HCT116 (cell line): ENCODE results near the gene AARS2. TPM values are rescaled to one million over a fixed set of nuclear protein-coding genes. Genes with fewer than 3 reads are reported as not detected.
"Not testable (repeated sequence)": the region's sequence is repeated elsewhere in the genome, so short reads cannot be mapped to it uniquely, and the experiment has no call there.

Source experiments
- ATAC-seq: fragments of 200-7000 bp; cut with Tn5 transposase; 2 replicates; pipeline ENCODE4 v1.9.1; 2020; ENCODE audit warnings: mild to moderate bottlenecking, moderate library complexity
- BruUV-seq: library from RNA; stranded (reverse); fragments of 400-500 nt; replicated peaks from 2 replicates; lab custom pipeline; 2021; lab: Mats Ljungman, UMichigan
- CTCF ChIA-PET: fragments of 300-600 bp; sonication (Branson Sonifier 250); formaldehyde crosslinking; loops from one replicate; lab custom pipeline; 2021; ENCODE audit warnings: antibody characterized with exemption; lab: Charles Lee
- POLR2A ChIA-PET: fragments of 300-600, 350-600 bp; sonication (Branson Sonifier 250); formaldehyde crosslinking; loops from one replicate; lab custom pipeline; 2021; ENCODE audit warnings: antibody characterized with exemption; lab: Charles Lee
- RAD21 ChIA-PET, 2 experiments: fragments of 300-600 bp; sonication (Branson Sonifier 250); formaldehyde crosslinking; loops; one replicate each; lab custom pipeline; 2023; ENCODE audit warnings: low total read pairs in 2 of 2; ENCODE audit not compliant: uncharacterized antibody in 2 of 2, unreplicated experiment in 2 of 2, low non-redundant PET in 1 of 2; lab: Charles Lee
- DNase-seq: peaks from one replicate; pipeline ENCODE4 v3.0.0-alpha.2; 2010; ENCODE audit warnings: low read depth, low spot score
- H2AFZ ChIP-seq: fragments of 200-600 bp; shearing (Covaris generic), sonication (generic); 2 replicates; pipeline ENCODE4 v1.6.1; 2017; ENCODE audit warnings: low read depth, mixed run types, mixed read lengths, antibody characterized with exemption, low read length; ENCODE audit not compliant: poor library complexity, severe bottlenecking
- H3K27ac ChIP-seq: 2 replicates; pipeline ENCODE4 v1.5.1; 2012; ENCODE audit warnings: low read depth, low read length
- H3K27me3 ChIP-seq: fragments of 200-600 bp; sonication (generic); 2 replicates; pipeline ENCODE4 v1.6.1; 2016; ENCODE audit warnings: mixed run types, low read length, mixed read lengths; ENCODE audit not compliant: insufficient read depth
- H3K36me3 ChIP-seq, 2 experiments: fragments of 200-500 bp in 1 of 2; fragments of 200-600 bp in 1 of 2; sonication (Bioruptor generic) in 1 of 2; sonication (generic) in 1 of 2; 2 replicates each; pipeline versions ENCODE4 v1.5.1 to v1.6.1; 2014 to 2016; ENCODE audit warnings: low read length in 2 of 2, inconsistent platforms in 1 of 2, mixed read lengths in 1 of 2, mixed run types in 1 of 2; ENCODE audit not compliant: insufficient read depth in 2 of 2, control insufficient read depth in 1 of 2
- H3K4me1 ChIP-seq, 2 experiments: fragments of 200-600 bp in 1 of 2; sonication (generic) in 1 of 2; 2 replicates each; pipeline versions ENCODE4 v1.5.1 to v1.6.1; 2012 to 2017; ENCODE audit warnings: low read length in 2 of 2, inconsistent platforms in 1 of 2, mild to moderate bottlenecking in 1 of 2, mixed read lengths in 1 of 2, mixed run types in 1 of 2, moderate library complexity in 1 of 2; ENCODE audit not compliant: insufficient read depth in 2 of 2, control insufficient read depth in 1 of 2
- H3K4me2 ChIP-seq: fragments of 200-600 bp; sonication (generic); 2 replicates; pipeline ENCODE4 v1.6.1; 2017; ENCODE audit warnings: mixed run types, low read length, mixed read lengths
- H3K4me3 ChIP-seq, 2 experiments: fragments of 200-600 bp in 1 of 2; sonication (generic) in 1 of 2; replicated peaks in 1 of 2; 2 replicates each; pipeline ENCODE4 v1.5.1; 2011 to 2016; ENCODE audit warnings: low read length in 2 of 2, control low read depth in 1 of 2, low read depth in 1 of 2, mild to moderate bottlenecking in 1 of 2, mixed read lengths in 1 of 2, mixed run types in 1 of 2
- H3K79me2 ChIP-seq: fragments of 200-600 bp; sonication (generic); 2 replicates; pipeline ENCODE4 v1.6.1; 2017; ENCODE audit warnings: mild to moderate bottlenecking, mixed run types, low read length, moderate library complexity, mixed read lengths; ENCODE audit not compliant: insufficient read depth
- H3K9ac ChIP-seq: fragments of 200-600 bp; sonication (generic); 2 replicates; pipeline ENCODE4 v1.6.1; 2016; ENCODE audit warnings: low read length, mixed read lengths
- H3K9me2 ChIP-seq: fragments of 200-600 bp; sonication (generic), shearing (Covaris generic); 2 replicates; pipeline ENCODE4 v1.6.1; 2017; ENCODE audit warnings: mixed run types, mild to moderate bottlenecking, moderate library complexity; ENCODE audit not compliant: insufficient read depth
- H3K9me3 ChIP-seq, 2 experiments: fragments of 200-500 bp in 1 of 2; fragments of 200-600 bp in 1 of 2; sonication (Bioruptor generic) in 1 of 2; sonication (generic) in 1 of 2; 2 replicates each; pipeline ENCODE4 v1.6.1; 2014 to 2017; ENCODE audit warnings: low read length in 2 of 2, mixed read lengths in 2 of 2, inconsistent platforms in 1 of 2, low read depth in 1 of 2, mild to moderate bottlenecking in 1 of 2, mixed run types in 1 of 2, moderate library complexity in 1 of 2; ENCODE audit not compliant: control insufficient read depth in 1 of 2, insufficient read depth in 1 of 2
- H4K20me1 ChIP-seq: fragments of 200-600 bp; sonication (generic), shearing (Covaris generic); 2 replicates; pipeline ENCODE4 v1.6.1; 2017; ENCODE audit warnings: mixed run types, mild to moderate bottlenecking, moderate library complexity; ENCODE audit not compliant: insufficient read depth
- CEBPB ChIP-seq: IDR thresholded peaks from 2 replicates; pipeline ENCODE4 v1.6.1; 2012; ENCODE audit warnings: low read depth
- CTCF ChIP-seq, 3 experiments: fragments of 200-600 bp in 1 of 3; sonication (generic) in 1 of 3; IDR thresholded peaks in 2 of 3; conservative IDR thresholded peaks in 1 of 3; 2 replicates each; pipeline ENCODE4 v1.5.1; 2012 to 2017; ENCODE audit warnings: low read depth in 2 of 3, low read length in 2 of 3, antibody characterized with exemption in 1 of 3, borderline replicate concordance in 1 of 3, control low read depth in 1 of 3, mild to moderate bottlenecking in 1 of 3, mixed read lengths in 1 of 3, mixed run types in 1 of 3, moderate library complexity in 1 of 3; ENCODE audit not compliant: insufficient read depth in 1 of 3
- ELF1 ChIP-seq: IDR thresholded peaks from 2 replicates; pipeline ENCODE4 v1.6.1; 2012; ENCODE audit warnings: low read depth, borderline replicate concordance
- EZH2 ChIP-seq: fragments of 200-600 bp; sonication (generic); IDR thresholded peaks from 2 replicates; pipeline ENCODE4 v1.6.1; 2017; ENCODE audit warnings: antibody characterized with exemption, mixed run types
- EZH2phosphoT487 ChIP-seq: fragments of 200-600 bp; IDR thresholded peaks from 2 replicates; pipeline ENCODE4 v1.6.1; 2018; ENCODE audit warnings: antibody characterized with exemption, borderline replicate concordance
- JUND ChIP-seq: IDR thresholded peaks from 2 replicates; pipeline ENCODE4 v1.6.1; 2012
- MAX ChIP-seq: IDR thresholded peaks from 2 replicates; pipeline ENCODE4 v1.6.1; 2012
- POLR2A ChIP-seq: IDR thresholded peaks from 2 replicates; pipeline ENCODE4 v1.7.0; 2011; ENCODE audit warnings: borderline replicate concordance; ENCODE audit not compliant: insufficient read depth, insufficient read length; ENCODE audit errors: extremely low read depth
- SIN3A ChIP-seq: IDR thresholded peaks from 2 replicates; pipeline ENCODE4 v1.6.1; 2012; ENCODE audit warnings: low read depth
- SP1 ChIP-seq: IDR thresholded peaks from 2 replicates; pipeline ENCODE4 v1.6.1; 2012; ENCODE audit warnings: low read depth
- SRF ChIP-seq: IDR thresholded peaks from 2 replicates; pipeline ENCODE4 v1.6.1; 2012; ENCODE audit warnings: low read depth
- YY1 ChIP-seq: IDR thresholded peaks from 2 replicates; pipeline ENCODE4 v1.6.1; 2011; ENCODE audit warnings: low read length, low read depth, moderate library complexity, mild to moderate bottlenecking; ENCODE audit not compliant: insufficient replicate concordance; ENCODE audit errors: extremely low read depth
- ZNF274 ChIP-seq: fragments of 200-500 bp; sonication (Bioruptor generic); IDR thresholded peaks from 2 replicates; pipeline ENCODE4 v1.6.1; 2014; ENCODE audit warnings: mild to moderate bottlenecking, low read depth, low read length, inconsistent platforms
- intact Hi-C: fragments of 100-400 bp; cut with micrococcal nuclease; formaldehyde crosslinking; loops from 2 replicates; pipeline ENCODE4 v1.10.0; 2022
- total RNA-seq: library from RNA; stranded (reverse); gene quantifications from one replicate; pipeline ENCODE4 v1.2.1, GENCODE V29; 2021; ENCODE audit not compliant: unreplicated experiment
- TF ChIP-seq, protein P1 (sequence below): IDR thresholded peaks from 2 replicates; pipeline ENCODE4 v1.6.1; 2012; ENCODE audit warnings: low read depth

Gene AARS2
- total RNA-seq, 1 experiment from 2014 or later, result 14.9 TPM

GRCh38 chr6:44332585-44332984 is 19.4 kb upstream of the AARS2 start (continued):
- TF ChIP-seq, protein P1, sequence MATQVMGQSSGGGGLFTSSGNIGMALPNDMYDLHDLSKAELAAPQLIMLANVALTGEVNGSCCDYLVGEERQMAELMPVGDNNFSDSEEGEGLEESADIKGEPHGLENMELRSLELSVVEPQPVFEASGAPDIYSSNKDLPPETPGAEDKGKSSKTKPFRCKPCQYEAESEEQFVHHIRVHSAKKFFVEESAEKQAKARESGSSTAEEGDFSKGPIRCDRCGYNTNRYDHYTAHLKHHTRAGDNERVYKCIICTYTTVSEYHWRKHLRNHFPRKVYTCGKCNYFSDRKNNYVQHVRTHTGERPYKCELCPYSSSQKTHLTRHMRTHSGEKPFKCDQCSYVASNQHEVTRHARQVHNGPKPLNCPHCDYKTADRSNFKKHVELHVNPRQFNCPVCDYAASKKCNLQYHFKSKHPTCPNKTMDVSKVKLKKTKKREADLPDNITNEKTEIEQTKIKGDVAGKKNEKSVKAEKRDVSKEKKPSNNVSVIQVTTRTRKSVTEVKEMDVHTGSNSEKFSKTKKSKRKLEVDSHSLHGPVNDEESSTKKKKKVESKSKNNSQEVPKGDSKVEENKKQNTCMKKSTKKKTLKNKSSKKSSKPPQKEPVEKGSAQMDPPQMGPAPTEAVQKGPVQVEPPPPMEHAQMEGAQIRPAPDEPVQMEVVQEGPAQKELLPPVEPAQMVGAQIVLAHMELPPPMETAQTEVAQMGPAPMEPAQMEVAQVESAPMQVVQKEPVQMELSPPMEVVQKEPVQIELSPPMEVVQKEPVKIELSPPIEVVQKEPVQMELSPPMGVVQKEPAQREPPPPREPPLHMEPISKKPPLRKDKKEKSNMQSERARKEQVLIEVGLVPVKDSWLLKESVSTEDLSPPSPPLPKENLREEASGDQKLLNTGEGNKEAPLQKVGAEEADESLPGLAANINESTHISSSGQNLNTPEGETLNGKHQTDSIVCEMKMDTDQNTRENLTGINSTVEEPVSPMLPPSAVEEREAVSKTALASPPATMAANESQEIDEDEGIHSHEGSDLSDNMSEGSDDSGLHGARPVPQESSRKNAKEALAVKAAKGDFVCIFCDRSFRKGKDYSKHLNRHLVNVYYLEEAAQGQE, result no peak
- TF ChIP-seq SRF, result no peak
- no peak for TF ChIP-seq JUND
- TF ChIP-seq POLR2A, result no peak
- TF ChIP-seq, all 23 proteins: peak for 0

DNA sequence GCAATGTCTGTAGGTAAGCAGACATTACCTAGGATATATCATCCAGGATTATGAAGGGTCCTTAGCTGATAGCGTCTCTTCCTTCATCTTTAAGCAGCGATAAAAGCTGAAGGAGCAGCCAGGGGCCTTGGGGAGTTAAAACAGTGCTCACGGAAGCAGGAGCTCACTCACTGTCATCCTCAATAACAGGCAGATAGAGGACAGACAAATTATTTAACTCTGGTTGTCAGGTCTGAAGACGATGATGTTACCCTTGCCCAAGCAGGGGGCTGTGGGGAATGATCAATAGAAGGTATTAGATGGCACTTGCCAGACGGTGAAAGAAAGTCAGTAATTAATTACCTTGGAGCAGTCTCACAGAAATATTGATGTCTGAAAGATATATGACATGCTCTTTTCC is 16.7 kb upstream of the AARS2 start:
- intact Hi-C loops, result no loop called here
- H3K79me2 ChIP-seq, result no peaks in the 10 kb centered on the region
- no peak overlapping the region for H3K4me2 ChIP-seq
- peaks cover 10% of the 10 kb centered on the region; the same call in 1 of the 2 replicates for H3K27me3 ChIP-seq
- RAD21 ChIA-PET, result no interaction called here
- H3K9me2 ChIP-seq, result no peaks in the 10 kb centered on the region
- no peaks in the 10 kb centered on the region for H3K4me1 ChIP-seq
- no TSS peak for BruUV-seq
- no peaks in the 10 kb centered on the region for H4K20me1 ChIP-seq
- H3K27ac ChIP-seq, result no peak overlapping the region
- ATAC-seq, result no peak
- no peaks in the 10 kb centered on the region for H3K9me3 ChIP-seq
- no peak for TF ChIP-seq MAX
- no peak for TF ChIP-seq EZH2
- TF ChIP-seq CEBPB, result no peak
- no peak for TF ChIP-seq CTCF (IDR thresholded peaks at IDR 0.05 in 2 of 3, conservative IDR thresholded peaks at IDR 0.05 in 1 of 3; ENCODE audit: borderline replicate concordance in 1 of 3, insufficient read depth in 1 of 3, low read depth in 2 of 3, low read length in 2 of 3)
- TF ChIP-seq YY1, result no peak
- no peak for TF ChIP-seq ZNF274
- no peak for TF ChIP-seq ELF1
- no peak for TF ChIP-seq SP1
- TF ChIP-seq SIN3A, result no peak
- TF ChIP-seq EZH2phosphoT487, result no peak
- no peak overlapping the region for H2AFZ ChIP-seq
- no peak overlapping the region for H3K9ac ChIP-seq
- CTCF ChIA-PET, result no interaction called here
- POLR2A ChIA-PET, result no interaction called here
- no peak for DNase-seq
- H3K4me3 ChIP-seq, result no peak overlapping the region
- H3K36me3 ChIP-seq, result no peaks in the 10 kb centered on the region

GRCh38 chr6:44328203-44328602 is 15.1 kb upstream of the AARS2 start:
- POLR2A ChIA-PET, H3K9me3 ChIP-seq, RAD21 ChIA-PET, H3K27ac ChIP-seq, H3K4me1 ChIP-seq, H3K4me2 ChIP-seq, H2AFZ ChIP-seq, H4K20me1 ChIP-seq, H3K36me3 ChIP-seq, BruUV-seq, CTCF ChIA-PET, DNase-seq, H3K9ac ChIP-seq, H3K79me2 ChIP-seq, intact Hi-C loops, H3K27me3 ChIP-seq, H3K4me3 ChIP-seq, ATAC-seq, H3K9me2 ChIP-seq: not testable (repeated sequence)
